Keratinocyte (primary cell): Measurements from ENCODE around the gene NUDT1. TPM values are rescaled to one million over a fixed set of nuclear protein-coding genes. Genes with fewer than 3 reads are reported as not detected.

Experiments
- DNase-seq: peaks from one replicate; pipeline ENCODE4 v3.0.0-alpha.2; 2011; ENCODE audit warnings: low read depth, missing footprints, low spot score
- FAIRE-seq: peaks from 2 replicates; lab custom pipeline; 2011; peaks lifted over from hg19 to GRCh38; lab: Jason Lieb, UNC
- H2AFZ ChIP-seq: 2 replicates; pipeline ENCODE4 v1.6.0; 2012; ENCODE audit warnings: low read length, control low read depth, inconsistent platforms; ENCODE audit not compliant: control insufficient read depth
- H3K27ac ChIP-seq: 2 replicates; pipeline ENCODE4 v1.5.1; 2011; ENCODE audit warnings: low read length; ENCODE audit not compliant: control insufficient read depth, insufficient read depth
- H3K27me3 ChIP-seq: 3 replicates; pipeline ENCODE4 v1.6.0; 2011; ENCODE audit warnings: low read length; ENCODE audit not compliant: control insufficient read depth, insufficient read depth; ENCODE audit errors: extremely low read depth
- H3K36me3 ChIP-seq, 2 experiments: 2 replicates in 1 of 2; 3 replicates in 1 of 2; pipeline ENCODE4 v1.5.1; 2011; ENCODE audit warnings: low read length in 2 of 2, mild to moderate bottlenecking in 1 of 2; ENCODE audit not compliant: control insufficient read depth in 2 of 2, insufficient read depth in 2 of 2; ENCODE audit errors: extremely low read depth in 1 of 2
- H3K4me1 ChIP-seq: 3 replicates; pipeline ENCODE4 v1.5.1; 2011; ENCODE audit warnings: low read length; ENCODE audit not compliant: control insufficient read depth, insufficient read depth; ENCODE audit errors: extremely low read depth
- H3K4me2 ChIP-seq: 3 replicates; pipeline ENCODE4 v1.6.0; 2011; ENCODE audit warnings: low read depth, low read length; ENCODE audit not compliant: control insufficient read depth, insufficient read depth; ENCODE audit errors: extremely low read depth
- H3K4me3 ChIP-seq, 3 experiments: fragments of 200-600 bp in 1 of 3; sonication (generic) in 1 of 3; 2 replicates in 2 of 3; 3 replicates in 1 of 3; pipeline ENCODE4 v1.5.1; 2011 to 2016; ENCODE audit warnings: low read length in 3 of 3, mild to moderate bottlenecking in 3 of 3, control low read depth in 2 of 3, inconsistent platforms in 1 of 3, low read depth in 1 of 3, mixed read lengths in 1 of 3, mixed run types in 1 of 3, moderate library complexity in 1 of 3; ENCODE audit not compliant: control insufficient read depth in 2 of 3, insufficient read depth in 2 of 3; ENCODE audit errors: extremely low read depth in 1 of 3
- H3K79me2 ChIP-seq: 2 replicates; pipeline ENCODE4 v1.6.0; 2012; ENCODE audit warnings: low read length; ENCODE audit not compliant: control insufficient read depth, insufficient read depth
- H3K9ac ChIP-seq: 3 replicates; pipeline ENCODE4 v1.6.0; 2011; ENCODE audit warnings: low read length; ENCODE audit not compliant: control insufficient read depth, insufficient read depth; ENCODE audit errors: extremely low read depth
- H3K9me1 ChIP-seq: 3 replicates; pipeline ENCODE4 v1.6.0; 2011; ENCODE audit warnings: low read length; ENCODE audit not compliant: control insufficient read depth, insufficient read depth; ENCODE audit errors: extremely low read depth
- H3K9me3 ChIP-seq: 2 replicates; pipeline ENCODE4 v1.5.1; 2012; ENCODE audit warnings: low read depth, low read length; ENCODE audit not compliant: control insufficient read depth
- H4K20me1 ChIP-seq: 3 replicates; pipeline ENCODE4 v1.6.0; 2011; ENCODE audit warnings: low read length; ENCODE audit not compliant: control insufficient read depth, insufficient read depth; ENCODE audit errors: extremely low read depth
- EZH2 ChIP-seq: IDR thresholded peaks from one replicate; pipeline ENCODE4 v1.6.1; 2012; ENCODE audit warnings: inconsistent platforms, mild to moderate bottlenecking, low read length, moderate library complexity
- dilution Hi-C: fragments of 300-500 bp; cut with MboI; formaldehyde crosslinking; loops from one replicate; pipeline ENCODE4 v1.7.0; 2020; ENCODE audit warnings: low sequenced_read_pairs; ENCODE audit not compliant: extremely low pct_ligation_motif_present
- polyA plus RNA-seq, 5 experiments: library from polyadenylated mRNA; depleted of rRNA in 3 of 5; stranded (reverse) in 3 of 5; stranded (forward) in 1 of 5; unstranded in 1 of 5; fragments of >200 nt; gene quantifications; 1 replicate in 1 of 5; 2 replicates in 3 of 5; 3 replicates in 1 of 5; pipeline versions ENCODE4 v1.2.1 to v1.2.3, GENCODE V29; 2011 to 2012; ENCODE audit warnings: missing spikeins in 2 of 5, low read depth in 1 of 5, low replicate concordance in 1 of 5
- TF ChIP-seq, protein P1 (sequence below), 3 experiments: IDR thresholded peaks in 1 of 3; conservative IDR thresholded peaks in 1 of 3; optimal IDR thresholded peaks in 1 of 3; 2 replicates in 2 of 3; 3 replicates in 1 of 3; pipeline versions ENCODE3 to v1.5.1; 2011; ENCODE audit warnings: low read length in 3 of 3, mild to moderate bottlenecking in 3 of 3, moderate library complexity in 2 of 3, control low read depth in 1 of 3, inconsistent platforms in 1 of 3; ENCODE audit not compliant: insufficient read depth in 2 of 3; ENCODE audit errors: extremely low read depth in 1 of 3

Gene NUDT1
- polyA plus RNA-seq, 1 donor (not counting 4 experiments of a cell fraction or from before 2014, with no cell fraction given): 21.9 TPM

DNA sequence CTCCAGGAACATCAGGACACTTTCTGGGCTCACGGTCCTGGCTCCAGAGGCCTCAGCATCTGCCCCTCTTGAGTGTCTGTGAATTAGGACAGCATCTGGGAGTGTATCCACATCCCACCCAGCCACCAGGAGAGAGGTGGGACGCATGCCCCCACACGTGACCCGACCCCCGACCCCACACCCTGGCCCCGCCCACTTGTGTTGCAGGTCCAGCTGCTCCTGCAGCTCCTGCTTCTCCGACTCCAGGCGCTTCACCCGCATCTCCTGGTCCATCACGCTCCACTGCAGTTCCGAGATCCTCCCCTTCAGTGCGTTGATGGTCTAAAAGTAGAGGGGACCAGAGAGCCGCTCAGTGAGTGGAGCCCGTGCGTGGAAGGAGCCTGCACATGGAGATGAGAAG is 22.9 kb upstream of the NUDT1 start:
- no peaks in the 10 kb centered on the region for H3K9me1 ChIP-seq
- no peak overlapping the region for H3K4me2 ChIP-seq
- peaks cover 4% of the 10 kb centered on the region for H3K4me1 ChIP-seq
- dilution Hi-C loops: no loop called here
- H3K9ac ChIP-seq: no peak overlapping the region
- no peak for FAIRE-seq
- no peak for TF ChIP-seq EZH2
- TF ChIP-seq, protein P1, sequence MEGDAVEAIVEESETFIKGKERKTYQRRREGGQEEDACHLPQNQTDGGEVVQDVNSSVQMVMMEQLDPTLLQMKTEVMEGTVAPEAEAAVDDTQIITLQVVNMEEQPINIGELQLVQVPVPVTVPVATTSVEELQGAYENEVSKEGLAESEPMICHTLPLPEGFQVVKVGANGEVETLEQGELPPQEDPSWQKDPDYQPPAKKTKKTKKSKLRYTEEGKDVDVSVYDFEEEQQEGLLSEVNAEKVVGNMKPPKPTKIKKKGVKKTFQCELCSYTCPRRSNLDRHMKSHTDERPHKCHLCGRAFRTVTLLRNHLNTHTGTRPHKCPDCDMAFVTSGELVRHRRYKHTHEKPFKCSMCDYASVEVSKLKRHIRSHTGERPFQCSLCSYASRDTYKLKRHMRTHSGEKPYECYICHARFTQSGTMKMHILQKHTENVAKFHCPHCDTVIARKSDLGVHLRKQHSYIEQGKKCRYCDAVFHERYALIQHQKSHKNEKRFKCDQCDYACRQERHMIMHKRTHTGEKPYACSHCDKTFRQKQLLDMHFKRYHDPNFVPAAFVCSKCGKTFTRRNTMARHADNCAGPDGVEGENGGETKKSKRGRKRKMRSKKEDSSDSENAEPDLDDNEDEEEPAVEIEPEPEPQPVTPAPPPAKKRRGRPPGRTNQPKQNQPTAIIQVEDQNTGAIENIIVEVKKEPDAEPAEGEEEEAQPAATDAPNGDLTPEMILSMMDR (optimal IDR thresholded peaks at IDR 0.05 in 1 of 3, IDR thresholded peaks at IDR 0.05 in 1 of 3, conservative IDR thresholded peaks at IDR 0.05 in 1 of 3; ENCODE audit: extremely low read depth in 1 of 3, insufficient read depth in 2 of 3, low read length in 3 of 3): no peak
- H3K36me3 ChIP-seq: peaks cover 32 to 40% of the 10 kb centered on the region in 2 experiments
- H2AFZ ChIP-seq: no peak overlapping the region
- peaks cover 2% of the 10 kb centered on the region for H4K20me1 ChIP-seq
- no peak for DNase-seq
- no peaks in the 10 kb centered on the region for H3K27me3 ChIP-seq
- no peak overlapping the region for H3K4me3 ChIP-seq
- H3K27ac ChIP-seq: no peak overlapping the region
- no peaks in the 10 kb centered on the region for H3K9me3 ChIP-seq
- peaks cover 32% of the 10 kb centered on the region for H3K79me2 ChIP-seq

GRCh38 chr7:2219606-2220005 is 22.4 kb upstream of the NUDT1 start:
- H3K4me1 ChIP-seq: peaks cover 9% of the 10 kb centered on the region
- dilution Hi-C loops: no loop called here
- H3K27me3 ChIP-seq: no peaks in the 10 kb centered on the region
- H3K9ac ChIP-seq: no peak overlapping the region
- peaks cover 32 to 36% of the 10 kb centered on the region in 2 experiments for H3K36me3 ChIP-seq
- no peak for FAIRE-seq
- H3K9me3 ChIP-seq: no peaks in the 10 kb centered on the region
- no peaks in the 10 kb centered on the region for H3K9me1 ChIP-seq
- H3K4me3 ChIP-seq: no peak overlapping the region
- peaks cover 2% of the 10 kb centered on the region for H4K20me1 ChIP-seq
- H3K4me2 ChIP-seq: no peak overlapping the region
- TF ChIP-seq EZH2: no peak
- TF ChIP-seq, protein P1 (optimal IDR thresholded peaks at IDR 0.05 in 1 of 3, IDR thresholded peaks at IDR 0.05 in 1 of 3, conservative IDR thresholded peaks at IDR 0.05 in 1 of 3; ENCODE audit: extremely low read depth in 1 of 3, insufficient read depth in 2 of 3, low read length in 3 of 3): no peak
- DNase-seq: no peak
- no peak overlapping the region for H2AFZ ChIP-seq
- H3K27ac ChIP-seq: no peak overlapping the region
- peaks cover 32% of the 10 kb centered on the region for H3K79me2 ChIP-seq
